Prostate gland (tissue), 2 donors: ENCODE measurements around the gene TRH.

Source experiments
- CTCF ChIP-seq, 4 experiments: fragments of 200-600 bp in 2 of 4; fragments of 450-650 bp in 2 of 4; sonication (generic) in 2 of 4; IDR thresholded peaks; 1 replicate in 3 of 4; 2 replicates in 1 of 4; pipeline ENCODE4 v1.5.1; 2016 to 2019; ENCODE audit warnings: antibody characterized with exemption in 4 of 4, mild to moderate bottlenecking in 2 of 4, moderate library complexity in 2 of 4
- POLR2A ChIP-seq: fragments of 450-650 bp; IDR thresholded peaks from one replicate; pipeline ENCODE4 v1.6.1; 2016; ENCODE audit warnings: antibody characterized with exemption, mild to moderate bottlenecking

GRCh38 chr3:129984125-129984524 lies 9.6 kb downstream of the TRH start:
- TF ChIP-seq POLR2A (no peak), CTCF (IDR thresholded peaks at IDR 0.05) (no peak)
